Right lobe of liver (tissue), 6 donors: Measurements from ENCODE around the gene GRM3. TPM values are rescaled to one million over a fixed set of nuclear protein-coding genes. Genes with fewer than 3 reads are reported as not detected.

ENCODE experiments used
- ATAC-seq, 4 donors: fragments of 200-7000 bp; cut with Tn5 transposase; one replicate each; pipeline ENCODE4 v1.9.1; 2020; ENCODE audit warnings: mild to moderate bottlenecking in 4 of 4, moderate library complexity in 4 of 4
- DNase-seq, 3 donors: peaks; one replicate each; pipeline ENCODE4 v3.0.0-alpha.2; 2020
- H3K27ac ChIP-seq, 3 donors: fragments of 200-600 bp; one replicate each; pipeline ENCODE4 v1.8.0; 2022
- H3K27me3 ChIP-seq, 2 donors: fragments of 200-600 bp; one replicate each; pipeline ENCODE4 v1.8.0; 2022
- H3K36me3 ChIP-seq, 4 donors: fragments of 200-600 bp; sonication (generic) in 1 of 4; one replicate each; pipeline versions ENCODE4 v1.5.1 to v1.8.0; 2017 to 2022; ENCODE audit warnings: control low read depth in 1 of 4
- H3K4me1 ChIP-seq, 4 donors: fragments of 200-600 bp; sonication (generic) in 1 of 4; one replicate each; pipeline versions ENCODE4 v1.5.1 to v1.8.0; 2017 to 2022; ENCODE audit warnings: control low read depth in 1 of 4
- H3K4me3 ChIP-seq, 3 donors: fragments of 200-600 bp; one replicate each; pipeline ENCODE4 v1.8.0; 2022
- H3K9me3 ChIP-seq, 4 donors: fragments of 200-600 bp; sonication (generic) in 1 of 4; one replicate each; pipeline versions ENCODE4 v1.5.1 to v1.8.0; 2017 to 2022; ENCODE audit warnings: control low read depth in 1 of 4
- CTCF ChIP-seq, 4 donors: fragments of 200-600 bp in 3 of 4; fragments of 450-650 bp in 1 of 4; IDR thresholded peaks; one replicate each; pipeline versions ENCODE4 v1.5.1 to v1.8.0; 2016 to 2022; ENCODE audit warnings: antibody characterized with exemption in 4 of 4, mild to moderate bottlenecking in 2 of 4
- POLR2A ChIP-seq: fragments of 450-650 bp; IDR thresholded peaks from one replicate; pipeline ENCODE4 v1.6.1; 2017; ENCODE audit warnings: antibody characterized with exemption, mild to moderate bottlenecking
- WGBS: methylation state at CpG from one replicate; pipeline ENCODE4 v1.1.6; 2018; ENCODE audit warnings: low coverage, low lambda C conversion rate; ENCODE audit not compliant: insufficient coverage; ENCODE audit errors: missing lambda C conversion rate; 5-methylcytosine and 5-hydroxymethylcytosine counted together
- intact Hi-C, 2 donors: fragments of 100-400 bp; cut with DNase I; formaldehyde crosslinking; loops; one replicate each; pipeline versions ENCODE4 v1.11.2 to v1.14.1; 2022
- total RNA-seq, 6 experiments: library from RNA; depleted of rRNA in 2 of 6; stranded (reverse); fragments of >200 nt in 2 of 6; fragmentation: NEBNext Ultra II Directional in 3 of 6; extraction: Animal tissue kit (Norgen Biotek cat#: 25700) in 3 of 6; gene quantifications; one replicate each; pipeline versions ENCODE4 v1.1.0 to v1.2.4, GENCODE V29; 2016 to 2023
- donor health status: DM: no; HTN: yes; CAD: no.
- donor health status: DM: no; HTN: no; CAD: no.
- donor health status: DM: no; HTN: no; CAD: no.
- donor health status: DM: no; HTN: yes; CAD: no.
- donor health status: DM: no; HTN: yes; CAD: no.

The GRM3 gene
- total RNA-seq, 6 experiments from 2014 or later, result 0.12 TPM; not detected in 5

GRCh38 chr7:86911659-86912058 is 267.9 kb downstream of the GRM3 start:
- TF ChIP-seq POLR2A (no peak), CTCF (IDR thresholded peaks at IDR 0.05) (no peak)

GRCh38 chr7:86913709-86914108 is 270.0 kb downstream of the GRM3 start:
- Histone ChIP-seq H3K4me1 (no peaks in the 10 kb centered on the region), H3K4me3 (no peak overlapping the region), H3K27me3 (no peaks in the 10 kb centered on the region), H3K27ac (no peak overlapping the region), H3K9me3 (no peaks in the 10 kb centered on the region), H3K36me3 (no peaks in the 10 kb centered on the region)
- ATAC-seq, result no peak
- no peak for DNase-seq
- TF ChIP-seq CTCF (IDR thresholded peaks at IDR 0.05) (no peak), POLR2A (no peak)
- WGBS, result 54% methylated on average over 4 of the region's 4 CpGs
- intact Hi-C loops, result no loop called here

More at GRCh38 chr7:86911659-86912058, 267.9 kb downstream of the GRM3 start:
- Histone ChIP-seq H3K4me3 (no peak overlapping the region), H3K36me3 (no peaks in the 10 kb centered on the region), H3K4me1 (no peaks in the 10 kb centered on the region), H3K27me3 (no peaks in the 10 kb centered on the region), H3K9me3 (no peaks in the 10 kb centered on the region), H3K27ac (no peak overlapping the region)
- intact Hi-C loops, result no loop called here
- ATAC-seq, result no peak
- no peak for DNase-seq
- 50% methylated on average over 1 of the region's 1 CpG for WGBS
